HUES6 (cell line): ENCODE measurements around the gene EDRF1.

Experiments
- H3K27ac ChIP-seq: 2 replicates; pipeline ENCODE4 v1.7.0; 2013; ENCODE audit warnings: low read depth, mild to moderate bottlenecking, low read length, inconsistent platforms
- H3K27me3 ChIP-seq: 2 replicates; pipeline ENCODE4 v1.6.1; 2013; ENCODE audit warnings: low read length; ENCODE audit not compliant: control insufficient read depth, insufficient read depth
- H3K36me3 ChIP-seq: 2 replicates; pipeline ENCODE4 v1.6.1; 2013; ENCODE audit warnings: low read length; ENCODE audit not compliant: control insufficient read depth, insufficient read depth
- H3K4me1 ChIP-seq: 2 replicates; pipeline ENCODE4 v1.6.1; 2013; ENCODE audit warnings: low read length; ENCODE audit not compliant: control insufficient read depth, insufficient read depth
- H3K4me3 ChIP-seq: 2 replicates; pipeline ENCODE4 v1.5.1; 2013; ENCODE audit warnings: low read depth, low read length
- H3K9ac ChIP-seq: one replicate; pipeline ENCODE4 v1.6.1; 2013; ENCODE audit warnings: mild to moderate bottlenecking, low read length
- H3K9me3 ChIP-seq: 2 replicates; pipeline ENCODE4 v1.6.1; 2013; ENCODE audit warnings: low read depth, low read length; ENCODE audit not compliant: control insufficient read depth, insufficient read depth

Gene EDRF1

DNA sequence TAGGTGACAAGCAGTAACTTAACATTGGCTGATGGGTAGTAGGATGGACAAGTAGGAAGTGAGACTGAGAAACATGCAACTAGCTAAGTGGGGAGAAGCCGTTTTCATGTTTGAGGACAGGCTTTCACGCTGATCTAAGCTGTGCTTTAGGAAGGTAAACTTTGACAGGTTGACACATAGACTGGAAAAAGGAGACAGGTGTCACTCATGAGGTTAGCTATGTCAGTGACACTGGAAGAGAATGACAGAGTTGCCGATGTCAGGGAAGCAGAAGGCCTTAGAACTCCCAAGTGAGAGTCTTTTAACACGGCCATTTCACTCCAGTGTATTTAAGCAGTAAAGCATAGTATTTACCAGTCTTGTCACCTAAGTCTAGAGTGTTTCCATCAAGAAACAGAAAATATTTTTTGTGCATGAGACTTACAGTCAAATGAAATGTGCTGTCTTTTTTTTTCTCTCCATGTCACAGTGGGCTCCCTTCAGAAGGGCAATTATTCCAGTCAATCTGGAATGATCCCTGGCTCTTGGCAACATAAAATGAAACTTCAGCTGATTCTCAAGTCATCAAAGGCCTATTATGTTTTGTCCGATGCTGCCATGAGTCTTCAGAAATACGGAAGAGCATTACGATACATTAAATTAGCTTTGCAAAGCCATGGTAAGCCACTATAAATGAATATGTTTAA is 20.6 kb downstream of the EDRF1 start:
- Histone ChIP-seq H3K9ac (no peak overlapping the region), H3K36me3 (peaks cover 98% of the 10 kb centered on the region), H3K4me3 (no peak overlapping the region), H3K9me3 (no peaks in the 10 kb centered on the region), H3K27ac (no peak overlapping the region), H3K4me1 (no peaks in the 10 kb centered on the region), H3K27me3 (no peaks in the 10 kb centered on the region)

DNA sequence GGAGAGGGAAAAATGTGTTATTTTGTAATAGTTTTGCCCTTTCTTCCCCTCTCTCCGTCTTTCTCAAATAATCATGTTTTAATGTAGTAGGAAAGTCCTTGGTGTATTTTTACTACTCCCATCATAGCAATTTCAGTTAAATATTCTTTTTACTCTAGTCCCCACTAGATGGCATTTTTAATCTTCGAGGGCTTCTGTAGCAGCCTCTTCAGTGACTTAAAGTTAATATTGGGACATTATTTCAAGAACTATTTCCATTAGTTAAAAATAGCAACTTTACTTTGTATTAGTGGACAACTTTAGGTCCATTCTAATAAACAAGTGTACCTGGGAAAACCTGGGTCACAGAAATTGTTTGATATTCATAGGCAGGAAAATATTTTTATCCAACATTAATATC is 23.0 kb downstream of the EDRF1 start:
- Histone ChIP-seq H3K9me3 (no peaks in the 10 kb centered on the region), H3K27ac (no peak overlapping the region), H3K36me3 (peaks cover 96% of the 10 kb centered on the region), H3K4me3 (no peak overlapping the region), H3K4me1 (no peaks in the 10 kb centered on the region), H3K27me3 (no peaks in the 10 kb centered on the region), H3K9ac (no peak overlapping the region)

DNA sequence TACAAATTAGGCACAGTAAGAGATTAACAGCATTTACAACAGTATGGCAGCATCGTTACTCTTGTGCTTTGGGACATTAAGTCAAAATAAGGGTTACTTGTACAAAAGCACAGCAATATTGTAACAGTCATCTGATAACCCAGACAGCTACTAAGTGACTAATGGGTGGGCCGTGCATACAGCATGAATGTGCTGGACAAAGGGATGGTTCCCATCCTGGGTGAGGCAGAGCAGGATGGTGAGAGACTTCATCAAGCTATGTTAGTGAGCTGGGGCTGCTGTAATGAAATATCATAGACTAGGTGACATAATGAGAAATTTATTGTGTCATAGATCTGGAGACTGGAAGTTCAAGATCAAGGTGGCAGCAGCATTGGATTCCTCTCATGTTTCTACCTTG is 25.4 kb downstream of the EDRF1 start:
- Histone ChIP-seq H3K27ac (no peak overlapping the region), H3K4me3 (no peak overlapping the region), H3K4me1 (no peaks in the 10 kb centered on the region), H3K9ac (no peak overlapping the region), H3K36me3 (peaks cover 96% of the 10 kb centered on the region), H3K27me3 (no peaks in the 10 kb centered on the region), H3K9me3 (no peaks in the 10 kb centered on the region)

DNA sequence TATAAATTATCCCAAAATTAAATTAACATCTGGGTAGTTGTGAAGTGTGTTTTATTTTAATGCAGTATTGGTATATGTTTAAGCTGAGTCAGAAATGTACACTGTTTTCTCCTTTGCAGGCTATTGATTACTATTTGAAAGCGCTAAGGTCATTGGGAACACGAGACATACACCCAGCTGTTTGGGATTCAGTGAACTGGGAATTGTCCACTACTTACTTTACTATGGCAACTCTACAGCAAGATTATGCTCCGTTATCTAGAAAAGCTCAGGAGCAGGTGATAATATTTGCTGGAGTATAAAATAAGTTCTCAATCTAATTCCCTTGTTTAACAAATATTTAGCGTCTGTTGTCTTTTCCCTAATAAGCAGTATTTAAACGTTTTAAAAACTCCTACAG is 27.9 kb downstream of the EDRF1 start:
- peaks cover 97% of the 10 kb centered on the region for H3K36me3 ChIP-seq
- no peaks in the 10 kb centered on the region for H3K4me1 ChIP-seq
- H3K4me3 ChIP-seq: no peak overlapping the region
- H3K27ac ChIP-seq: no peak overlapping the region
- H3K9ac ChIP-seq: no peak overlapping the region
- H3K9me3 ChIP-seq: no peaks in the 10 kb centered on the region
- H3K27me3 ChIP-seq: no peaks in the 10 kb centered on the region

DNA sequence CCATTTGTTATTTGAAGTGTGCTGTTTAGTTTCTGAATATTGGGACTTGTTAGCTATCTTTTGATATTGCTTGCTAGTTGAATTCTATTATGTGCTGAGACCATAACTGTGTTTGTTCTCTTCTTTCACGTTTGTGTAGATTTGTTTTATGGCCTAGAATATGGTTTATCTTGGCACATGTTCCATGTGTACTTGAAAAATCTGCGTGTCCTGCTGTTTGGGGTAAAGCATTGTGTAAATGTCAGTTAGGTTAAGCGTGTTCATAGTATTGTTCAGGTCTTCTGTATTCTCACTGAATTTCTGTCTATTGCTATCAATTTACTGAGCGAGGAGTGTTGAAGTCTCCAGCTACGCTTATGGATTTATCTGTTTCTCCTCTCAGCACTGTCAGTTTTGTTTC is 36.7 kb downstream of the EDRF1 start:
- H3K9ac ChIP-seq: no peak overlapping the region
- no peak overlapping the region for H3K4me3 ChIP-seq
- no peaks in the 10 kb centered on the region for H3K9me3 ChIP-seq
- no peak overlapping the region for H3K27ac ChIP-seq
- H3K36me3 ChIP-seq: peaks cover 88% of the 10 kb centered on the region
- H3K27me3 ChIP-seq: no peaks in the 10 kb centered on the region
- no peaks in the 10 kb centered on the region for H3K4me1 ChIP-seq

DNA sequence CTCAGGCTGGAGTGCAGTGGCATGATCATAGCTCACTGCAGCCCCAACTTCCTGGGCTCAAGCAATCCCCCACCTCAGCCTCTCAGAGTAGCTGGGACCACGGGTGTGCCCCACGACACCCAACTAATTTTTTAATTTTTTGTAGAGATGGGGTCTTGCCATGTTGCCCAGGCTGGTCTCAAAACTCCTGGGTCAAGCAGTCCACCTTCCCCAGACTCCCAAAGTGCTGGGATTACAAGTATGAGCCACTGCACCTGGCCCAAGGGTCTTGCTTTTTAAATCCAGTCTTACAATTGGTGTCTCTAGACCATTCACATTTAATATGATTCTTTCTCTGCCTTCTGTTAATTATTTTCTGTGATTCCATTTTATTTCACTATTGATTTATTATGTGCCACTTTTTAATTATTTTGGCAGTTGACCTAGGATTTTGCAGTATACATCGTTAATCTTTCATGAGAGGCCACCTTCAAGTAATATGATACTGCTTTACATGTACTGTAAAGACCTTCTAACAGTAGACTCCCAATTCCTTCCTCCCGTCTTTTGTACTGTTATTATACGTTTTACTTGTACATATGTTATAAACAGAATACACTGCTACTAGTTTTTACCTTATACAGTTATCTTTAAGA is 37.5 kb downstream of the EDRF1 start:
- H3K4me1 ChIP-seq: peaks cover 3% of the 10 kb centered on the region; the same call in 1 of the 2 replicates
- H3K9ac ChIP-seq: no peak overlapping the region
- H3K9me3 ChIP-seq: no peaks in the 10 kb centered on the region
- H3K36me3 ChIP-seq: peaks cover 88% of the 10 kb centered on the region
- H3K4me3 ChIP-seq: no peak overlapping the region
- no peak overlapping the region for H3K27ac ChIP-seq
- no peaks in the 10 kb centered on the region for H3K27me3 ChIP-seq

DNA sequence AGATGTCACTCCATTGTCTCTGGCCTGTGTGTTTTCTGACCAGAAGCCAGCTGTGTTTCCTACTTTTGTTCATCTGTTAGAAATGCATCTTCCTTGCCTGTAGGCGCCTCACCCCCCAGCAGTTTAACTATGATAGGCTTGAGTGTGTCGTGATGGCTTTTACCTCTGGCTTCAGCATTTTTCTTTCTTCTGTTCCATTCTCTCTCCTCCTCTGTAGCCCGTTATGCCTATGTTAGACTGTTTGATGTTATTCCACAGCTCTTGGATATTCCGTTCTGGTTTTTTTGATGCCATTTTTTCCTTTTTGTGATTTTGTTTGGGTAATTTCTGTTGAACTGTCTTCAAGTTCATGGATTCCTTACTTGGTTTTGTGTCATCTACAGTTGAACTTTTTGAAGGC is 38.2 kb downstream of the EDRF1 start:
- Histone ChIP-seq H3K4me3 (no peak overlapping the region), H3K36me3 (peaks cover 89% of the 10 kb centered on the region), H3K9ac (no peak overlapping the region), H3K27ac (no peak overlapping the region), H3K9me3 (no peaks in the 10 kb centered on the region), H3K4me1 (peaks cover 9% of the 10 kb centered on the region; the same call in 1 of the 2 replicates), H3K27me3 (no peaks in the 10 kb centered on the region)

DNA sequence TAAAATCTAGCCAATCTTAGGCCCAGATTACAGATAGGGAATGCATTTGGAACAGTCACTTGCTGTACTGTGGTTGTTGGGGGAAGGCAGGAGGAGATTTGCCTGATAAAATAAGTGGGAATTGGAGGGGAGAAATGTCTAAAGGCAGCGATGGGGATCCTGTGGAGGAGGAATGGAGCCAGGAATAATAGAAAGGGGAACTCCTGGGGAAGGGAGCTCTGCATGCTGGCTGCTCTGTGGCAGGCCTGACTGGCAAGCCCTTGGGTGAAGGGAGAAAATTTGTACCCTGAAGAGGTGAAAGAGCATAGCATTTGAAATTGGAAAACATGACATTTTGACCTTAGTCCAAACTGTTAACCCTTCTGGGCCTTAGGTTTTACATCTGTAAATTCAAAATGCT is 42.5 kb downstream of the EDRF1 start:
- Histone ChIP-seq H3K9ac (no peak overlapping the region), H3K4me3 (no peak overlapping the region), H3K27ac (no peak overlapping the region), H3K9me3 (no peaks in the 10 kb centered on the region), H3K27me3 (no peaks in the 10 kb centered on the region), H3K4me1 (peaks cover 9% of the 10 kb centered on the region; the same call in 1 of the 2 replicates), H3K36me3 (peaks cover 86% of the 10 kb centered on the region)

DNA sequence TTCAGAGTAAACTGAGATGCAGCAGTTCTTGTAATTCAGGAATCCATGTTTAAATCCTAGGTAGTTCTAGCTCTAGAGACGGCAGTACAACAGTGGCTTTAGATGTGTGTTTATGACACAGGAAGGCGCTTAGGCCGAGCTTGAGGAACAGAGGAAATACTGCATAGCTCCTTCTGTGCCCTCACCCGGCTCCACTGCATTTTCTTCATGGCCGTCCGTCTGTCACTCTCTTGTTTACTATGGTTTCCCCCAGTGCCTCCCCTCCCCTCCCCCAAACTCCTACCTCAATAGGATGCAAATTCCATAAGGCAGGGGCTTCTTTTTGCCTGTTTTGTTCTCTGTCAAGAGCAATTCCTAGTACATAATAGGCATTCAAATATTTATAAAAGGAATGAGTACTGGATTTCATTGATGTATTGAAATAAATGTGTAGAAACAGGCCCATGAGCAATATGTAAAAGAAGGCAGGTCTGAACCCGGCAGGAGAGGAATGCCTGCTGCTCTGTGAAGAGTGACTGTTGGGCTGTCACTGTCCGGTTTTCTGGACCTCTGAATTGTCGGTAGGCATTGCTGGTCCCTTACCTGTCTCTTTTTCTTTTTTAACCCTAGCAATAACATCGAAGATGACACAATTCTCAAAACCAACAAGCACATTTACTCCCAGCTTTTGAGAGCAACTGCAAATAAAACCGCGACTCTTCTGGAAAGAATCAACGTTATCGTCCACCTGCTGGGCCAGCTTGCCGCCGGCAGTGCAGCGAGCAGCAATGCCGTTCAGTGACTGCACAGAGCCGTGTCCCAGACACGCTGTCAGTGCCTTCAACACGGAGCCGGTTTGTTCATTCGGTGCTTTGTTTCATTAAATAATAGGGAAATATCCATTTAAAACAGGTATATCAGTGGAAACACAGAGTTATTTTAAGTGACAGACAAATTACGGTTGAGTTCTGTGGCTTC is 43.5 kb downstream of the EDRF1 start:
- H3K9ac ChIP-seq: no peak overlapping the region
- no peak overlapping the region for H3K27ac ChIP-seq
- H3K9me3 ChIP-seq: no peaks in the 10 kb centered on the region
- H3K4me3 ChIP-seq: no peak overlapping the region
- H3K4me1 ChIP-seq: peaks cover 9% of the 10 kb centered on the region; the same call in 1 of the 2 replicates
- no peaks in the 10 kb centered on the region for H3K27me3 ChIP-seq
- H3K36me3 ChIP-seq: peaks cover 76% of the 10 kb centered on the region

DNA sequence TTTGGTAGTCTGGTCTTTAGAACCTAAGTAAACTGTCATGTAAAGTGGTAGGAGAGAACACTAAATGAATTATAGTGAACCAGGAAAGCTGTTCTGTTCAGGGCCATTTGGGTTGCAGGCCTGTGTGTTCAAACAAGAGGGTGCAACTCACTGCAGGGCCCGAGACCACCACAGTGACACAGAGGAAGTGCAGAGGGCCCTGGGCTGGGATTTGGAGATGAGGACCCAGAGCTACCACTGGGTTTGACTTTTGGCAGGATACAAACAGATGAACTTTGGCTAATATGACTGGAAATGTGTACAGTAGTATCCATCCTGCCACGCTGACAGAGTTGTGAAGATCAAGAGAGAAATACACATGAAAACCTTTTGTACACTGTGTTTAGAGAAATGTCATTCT is 46.3 kb downstream of the EDRF1 start:
- peaks cover 53% of the 10 kb centered on the region for H3K36me3 ChIP-seq
- H3K27me3 ChIP-seq: no peaks in the 10 kb centered on the region
- H3K9ac ChIP-seq: no peak overlapping the region
- no peaks in the 10 kb centered on the region for H3K9me3 ChIP-seq
- peaks cover 9% of the 10 kb centered on the region; the same call in 1 of the 2 replicates for H3K4me1 ChIP-seq
- H3K27ac ChIP-seq: no peak overlapping the region
- H3K4me3 ChIP-seq: no peak overlapping the region

DNA sequence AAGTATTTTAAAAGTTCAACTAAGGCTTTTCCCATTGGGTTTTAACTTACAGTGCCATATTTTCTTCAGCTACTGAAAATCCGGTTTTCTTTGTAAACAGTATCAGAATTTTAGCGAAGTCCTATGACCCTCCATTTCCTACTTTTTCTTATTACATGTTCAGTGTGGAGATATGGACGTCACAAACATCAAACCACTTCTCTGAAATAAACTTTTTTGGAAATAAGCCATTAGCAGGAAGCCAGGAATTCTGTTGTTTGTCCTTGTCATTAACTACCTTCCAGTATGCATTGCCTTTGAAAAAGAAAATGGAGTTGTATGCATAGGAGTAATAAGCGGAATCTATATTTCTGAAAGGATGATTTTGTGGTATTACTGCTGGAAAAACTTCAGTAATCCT is 47.0 kb downstream of the EDRF1 start:
- Histone ChIP-seq H3K27me3 (no peaks in the 10 kb centered on the region), H3K4me1 (peaks cover 9% of the 10 kb centered on the region; the same call in 1 of the 2 replicates), H3K27ac (no peak overlapping the region), H3K4me3 (no peak overlapping the region), H3K36me3 (peaks cover 49% of the 10 kb centered on the region), H3K9me3 (no peaks in the 10 kb centered on the region), H3K9ac (no peak overlapping the region)
